ENCODE measurements around the gene DLGAP1.

DLGAP1 gene

GRCh38 chr18:4385876-4386275 is 69.2 kb downstream of the DLGAP1 start:
- no peaks in the 10 kb centered on the region for H3K36me3 ChIP-seq (ENCODE audit: insufficient read depth, low read depth, low read length)
- H3K9me3 ChIP-seq (ENCODE audit: insufficient read depth, low read depth, low read length), result no peaks in the 10 kb centered on the region
- no peaks in the 10 kb centered on the region for H3K27me3 ChIP-seq (ENCODE audit: insufficient read depth, low read length)
- H3K27ac ChIP-seq (ENCODE audit: low read length), result no peak overlapping the region
- H3K4me1 ChIP-seq (ENCODE audit: insufficient read depth, low read length), result no peaks in the 10 kb centered on the region
- H3K9ac ChIP-seq (ENCODE audit: low read depth, low read length), result no peak overlapping the region
- no peak overlapping the region for H3K4me3 ChIP-seq (ENCODE audit: low read length)

GRCh38 chr18:4384932-4385331 is 70.2 kb downstream of the DLGAP1 start:
- Histone ChIP-seq H3K9me3 (ENCODE audit: insufficient read depth, low read depth, low read length) (no peaks in the 10 kb centered on the region), H3K27ac (ENCODE audit: low read length) (no peak overlapping the region), H3K36me3 (ENCODE audit: insufficient read depth, low read depth, low read length) (no peaks in the 10 kb centered on the region), H3K4me1 (ENCODE audit: insufficient read depth, low read length) (no peaks in the 10 kb centered on the region), H3K9ac (ENCODE audit: low read depth, low read length) (no peak overlapping the region), H3K27me3 (ENCODE audit: insufficient read depth, low read length) (no peaks in the 10 kb centered on the region), H3K4me3 (ENCODE audit: low read length) (no peak overlapping the region)

DNA sequence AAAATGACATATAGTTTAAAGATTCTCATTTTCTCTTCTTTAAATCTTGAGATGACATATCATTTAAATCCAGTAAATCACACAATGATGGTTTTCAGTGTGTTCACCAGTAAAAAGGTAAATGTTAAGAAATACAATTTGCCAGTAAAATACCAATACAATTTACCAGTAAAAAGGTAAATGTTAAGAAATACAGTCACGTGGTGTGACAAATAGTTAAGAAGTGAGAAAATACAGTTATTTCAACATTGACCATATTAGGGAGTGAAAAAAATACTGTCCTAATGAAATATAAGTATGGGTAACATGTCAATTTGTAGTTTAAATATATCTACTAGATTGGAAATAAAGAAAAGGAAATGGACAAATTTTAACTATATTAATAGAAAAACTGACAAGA is 80.5 kb downstream of the DLGAP1 start:
- H3K4me3 ChIP-seq (ENCODE audit: low read length), result no peak overlapping the region
- no peaks in the 10 kb centered on the region for H3K36me3 ChIP-seq (ENCODE audit: insufficient read depth, low read depth, low read length)
- no peak overlapping the region for H3K27ac ChIP-seq (ENCODE audit: low read length)
- no peaks in the 10 kb centered on the region for H3K9me3 ChIP-seq (ENCODE audit: insufficient read depth, low read depth, low read length)
- no peaks in the 10 kb centered on the region for H3K27me3 ChIP-seq (ENCODE audit: insufficient read depth, low read length)
- no peak overlapping the region for H3K9ac ChIP-seq (ENCODE audit: low read depth, low read length)
- no peaks in the 10 kb centered on the region; the same call in 1 of the 2 replicates for H3K4me1 ChIP-seq (ENCODE audit: insufficient read depth, low read length)

DNA sequence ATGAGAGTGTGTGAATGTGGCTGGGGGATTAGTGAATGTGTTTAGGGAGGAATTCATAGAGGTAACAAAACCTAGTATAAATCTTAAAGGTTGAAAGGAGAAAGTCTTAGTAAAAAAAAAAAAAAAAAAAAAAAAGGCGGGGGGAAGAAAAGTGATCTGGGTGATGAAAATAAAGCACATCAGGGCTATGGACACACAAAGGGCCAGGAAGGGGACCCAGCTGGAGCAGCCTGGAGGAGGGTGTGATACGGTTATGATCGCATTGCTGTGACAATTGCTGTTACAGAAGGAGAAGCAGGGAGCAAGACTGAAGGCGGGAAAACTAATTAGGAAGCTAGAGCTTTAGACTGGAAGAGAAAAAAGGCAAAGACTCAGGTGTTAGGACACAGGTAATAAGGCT is 85.4 kb downstream of the DLGAP1 start:
- no peak overlapping the region for H3K9ac ChIP-seq (ENCODE audit: low read depth, low read length)
- no peak overlapping the region for H3K27ac ChIP-seq (ENCODE audit: low read length)
- H3K9me3 ChIP-seq (ENCODE audit: insufficient read depth, low read depth, low read length), result no peaks in the 10 kb centered on the region
- no peaks in the 10 kb centered on the region for H3K36me3 ChIP-seq (ENCODE audit: insufficient read depth, low read depth, low read length)
- H3K4me3 ChIP-seq (ENCODE audit: low read length), result no peak overlapping the region
- H3K4me1 ChIP-seq (ENCODE audit: insufficient read depth, low read length), result no peaks in the 10 kb centered on the region
- H3K27me3 ChIP-seq (ENCODE audit: insufficient read depth, low read length), result no peaks in the 10 kb centered on the region

DNA sequence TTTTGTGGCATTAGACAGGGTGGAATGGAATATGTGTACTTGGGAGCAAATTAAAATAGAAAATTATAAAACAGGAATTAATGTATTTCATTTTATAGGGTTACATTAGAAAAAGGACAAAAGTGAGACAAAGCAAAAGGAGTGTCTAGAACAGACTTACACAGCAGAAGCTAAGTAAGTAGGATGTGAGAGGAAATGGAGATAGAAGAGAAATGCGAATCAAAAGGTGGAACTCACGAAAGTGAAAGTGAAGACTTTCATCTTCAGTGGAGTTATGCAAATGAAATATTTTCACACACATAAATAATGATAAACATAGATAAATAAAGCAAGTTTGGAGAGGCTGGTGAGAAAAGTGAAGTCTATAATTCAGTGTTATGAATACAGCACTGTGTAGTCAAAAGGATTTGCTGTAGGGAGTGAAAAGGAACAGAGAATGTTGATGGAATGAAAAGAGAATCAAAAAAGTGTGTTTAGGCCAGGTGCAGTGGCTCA is 94.8 kb downstream of the DLGAP1 start:
- Histone ChIP-seq H3K4me1 (ENCODE audit: insufficient read depth, low read length) (peaks cover 18% of the 10 kb centered on the region), H3K9ac (ENCODE audit: low read depth, low read length) (no peak overlapping the region), H3K36me3 (ENCODE audit: insufficient read depth, low read depth, low read length) (no peaks in the 10 kb centered on the region), H3K4me3 (ENCODE audit: low read length) (no peak overlapping the region), H3K27me3 (ENCODE audit: insufficient read depth, low read length) (no peaks in the 10 kb centered on the region), H3K27ac (ENCODE audit: low read length) (no peak overlapping the region), H3K9me3 (ENCODE audit: insufficient read depth, low read depth, low read length) (no peaks in the 10 kb centered on the region)

GRCh38 chr18:4358618-4359017 is 96.5 kb downstream of the DLGAP1 start:
- Histone ChIP-seq H3K27me3 (ENCODE audit: insufficient read depth, low read length) (no peaks in the 10 kb centered on the region), H3K9ac (ENCODE audit: low read depth, low read length) (no peak overlapping the region), H3K9me3 (ENCODE audit: insufficient read depth, low read depth, low read length) (no peaks in the 10 kb centered on the region), H3K4me1 (ENCODE audit: insufficient read depth, low read length) (peaks cover 32% of the 10 kb centered on the region), H3K4me3 (ENCODE audit: low read length) (0 out of 2 replicates have a peak overlapping the region, but pooled peaks have one; percentile 30), H3K36me3 (ENCODE audit: insufficient read depth, low read depth, low read length) (no peaks in the 10 kb centered on the region), H3K27ac (ENCODE audit: low read length) (no peak overlapping the region)

DNA sequence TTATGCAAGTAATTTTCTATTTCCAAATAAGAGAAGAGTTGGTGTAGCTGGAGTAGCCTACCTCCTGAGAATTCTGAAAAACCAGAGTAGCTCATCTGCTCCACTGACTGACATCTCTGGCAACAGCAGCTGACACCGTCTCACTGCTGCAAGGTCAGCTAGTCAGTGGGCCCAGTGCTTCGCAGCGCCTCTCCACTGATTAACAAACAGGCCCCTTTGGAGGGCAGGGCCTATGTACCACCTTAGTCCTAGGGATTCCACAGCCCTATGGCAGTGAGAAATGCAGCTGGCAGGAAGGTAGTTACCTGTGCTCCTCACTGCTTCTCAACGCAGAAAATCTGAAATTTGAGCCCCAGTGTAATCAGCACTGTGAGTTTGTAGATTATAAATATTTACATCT is 97.5 kb downstream of the DLGAP1 start:
- Histone ChIP-seq H3K9me3 (ENCODE audit: insufficient read depth, low read depth, low read length) (no peaks in the 10 kb centered on the region), H3K9ac (ENCODE audit: low read depth, low read length) (no peak overlapping the region), H3K27me3 (ENCODE audit: insufficient read depth, low read length) (no peaks in the 10 kb centered on the region), H3K4me3 (ENCODE audit: low read length) (no peak overlapping the region), H3K27ac (ENCODE audit: low read length) (no peak overlapping the region), H3K36me3 (ENCODE audit: insufficient read depth, low read depth, low read length) (no peaks in the 10 kb centered on the region), H3K4me1 (ENCODE audit: insufficient read depth, low read length) (peaks cover 40% of the 10 kb centered on the region)

DNA sequence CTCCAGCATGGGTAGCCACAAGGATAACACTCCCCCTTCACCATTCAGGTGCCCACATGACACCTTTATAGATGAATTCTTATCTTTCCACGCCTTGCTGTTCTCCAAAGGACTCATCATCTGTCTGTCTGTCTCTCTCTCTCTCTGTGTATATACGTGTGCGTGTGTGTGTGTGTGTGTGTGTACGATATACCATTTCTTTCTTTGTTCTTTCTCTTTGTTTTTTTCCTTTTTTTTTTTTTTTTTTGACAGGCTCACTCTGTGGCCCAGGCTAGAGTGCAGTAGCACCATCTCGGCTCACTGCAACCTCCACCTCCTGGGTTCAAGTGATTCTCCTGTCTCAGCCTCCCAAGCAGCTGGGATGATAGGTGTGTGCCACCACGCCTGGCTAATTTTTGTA is 98.2 kb downstream of the DLGAP1 start:
- Histone ChIP-seq H3K27ac (ENCODE audit: low read length) (no peak overlapping the region), H3K9me3 (ENCODE audit: insufficient read depth, low read depth, low read length) (no peaks in the 10 kb centered on the region), H3K4me1 (ENCODE audit: insufficient read depth, low read length) (peaks cover 47% of the 10 kb centered on the region), H3K4me3 (ENCODE audit: low read length) (no peak overlapping the region), H3K9ac (ENCODE audit: low read depth, low read length) (no peak overlapping the region), H3K27me3 (ENCODE audit: insufficient read depth, low read length) (no peaks in the 10 kb centered on the region), H3K36me3 (ENCODE audit: insufficient read depth, low read depth, low read length) (no peaks in the 10 kb centered on the region)

DNA sequence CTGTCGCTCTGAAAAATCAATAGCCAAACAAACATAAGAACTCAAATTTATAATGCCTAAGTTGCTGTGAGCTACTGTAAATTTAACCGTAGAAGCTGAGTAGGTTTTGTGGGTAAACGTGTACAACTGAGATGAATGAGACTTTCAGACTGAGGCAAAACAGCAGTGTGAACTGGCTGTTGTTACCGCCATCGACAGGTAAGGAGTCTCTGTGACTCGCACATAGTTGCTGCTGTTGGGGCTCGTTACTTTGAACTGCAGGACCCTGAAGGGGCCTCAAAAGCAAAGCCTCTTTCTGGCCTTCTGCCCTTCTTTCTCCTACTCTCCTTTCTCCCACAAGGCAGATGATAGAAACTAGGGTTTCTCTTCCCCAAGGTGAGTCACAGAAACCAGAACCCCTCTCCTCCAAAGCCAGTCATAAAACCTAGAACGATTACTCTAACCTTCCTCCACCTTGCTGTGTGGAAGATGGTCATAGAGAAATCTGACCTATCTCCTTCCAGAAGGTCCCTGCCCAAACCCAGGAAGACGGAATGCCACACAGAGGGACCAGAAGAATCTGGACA is 101.2 kb downstream of the DLGAP1 start:
- Histone ChIP-seq H3K9me3 (ENCODE audit: insufficient read depth, low read depth, low read length) (no peaks in the 10 kb centered on the region), H3K27ac (ENCODE audit: low read length) (no peak overlapping the region), H3K9ac (ENCODE audit: low read depth, low read length) (no peak overlapping the region), H3K36me3 (ENCODE audit: insufficient read depth, low read depth, low read length) (no peaks in the 10 kb centered on the region), H3K4me1 (ENCODE audit: insufficient read depth, low read length) (peaks cover 43% of the 10 kb centered on the region), H3K27me3 (ENCODE audit: insufficient read depth, low read length) (no peaks in the 10 kb centered on the region), H3K4me3 (ENCODE audit: low read length) (no peak overlapping the region)

DNA sequence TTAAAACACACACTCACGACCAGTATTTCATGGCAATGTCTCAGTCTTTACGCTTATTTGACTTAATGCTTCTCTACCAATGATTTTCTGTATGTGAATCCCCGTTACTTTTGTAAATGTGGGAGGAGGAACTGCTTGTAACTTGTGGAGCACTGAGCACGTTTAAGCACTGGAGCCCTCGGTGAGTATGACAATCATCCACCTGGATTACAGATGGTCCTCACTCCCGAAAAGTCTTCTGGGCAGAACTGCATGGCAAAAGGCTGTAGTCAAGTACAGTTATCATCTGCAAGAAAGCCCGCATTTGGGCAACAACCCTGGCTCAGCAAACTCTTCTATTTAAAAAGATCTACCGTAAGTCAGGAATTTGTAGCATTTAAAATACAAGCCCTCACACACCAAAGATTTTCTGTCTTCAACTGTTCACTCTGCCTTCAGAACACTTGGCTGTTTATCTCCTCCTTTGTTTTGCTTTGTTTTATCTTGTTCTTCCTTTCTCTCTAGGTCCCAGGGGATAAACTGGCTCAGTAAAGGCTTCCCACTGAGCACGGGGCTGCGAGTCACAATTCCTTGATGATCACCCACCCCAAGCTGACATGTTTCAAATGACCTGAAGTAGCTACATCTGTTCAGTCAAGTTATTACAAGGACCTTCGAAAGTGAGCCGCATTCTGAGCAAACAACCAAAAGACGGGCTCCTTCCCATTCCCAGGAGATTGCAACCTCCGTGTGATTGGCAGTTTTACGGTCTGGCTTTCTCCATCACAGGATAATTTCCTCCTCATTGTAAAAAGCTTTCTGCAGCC is 102.2 kb downstream of the DLGAP1 start:
- H3K27me3 ChIP-seq (ENCODE audit: insufficient read depth, low read length), result no peaks in the 10 kb centered on the region
- no peak overlapping the region for H3K27ac ChIP-seq (ENCODE audit: low read length)
- no peaks in the 10 kb centered on the region for H3K9me3 ChIP-seq (ENCODE audit: insufficient read depth, low read depth, low read length)
- H3K4me3 ChIP-seq (ENCODE audit: low read length), result peak overlapping the region; percentile 1; the same call in 1 of the 2 replicates
- no peak overlapping the region for H3K9ac ChIP-seq (ENCODE audit: low read depth, low read length)
- no peaks in the 10 kb centered on the region for H3K36me3 ChIP-seq (ENCODE audit: insufficient read depth, low read depth, low read length)
- H3K4me1 ChIP-seq (ENCODE audit: insufficient read depth, low read length), result peaks cover 36% of the 10 kb centered on the region

- Histone ChIP-seq H3K27me3 (ENCODE audit: insufficient read depth, low read length) (no peaks in the 10 kb centered on the region), H3K4me1 (ENCODE audit: insufficient read depth, low read length) (peaks cover 29% of the 10 kb centered on the region), H3K9me3 (ENCODE audit: insufficient read depth, low read depth, low read length) (no peaks in the 10 kb centered on the region), H3K4me3 (ENCODE audit: low read length) (no peak overlapping the region), H3K27ac (ENCODE audit: low read length) (no peak overlapping the region), H3K9ac (ENCODE audit: low read depth, low read length) (no peak overlapping the region), H3K36me3 (ENCODE audit: insufficient read depth, low read depth, low read length) (no peaks in the 10 kb centered on the region)
These were observed 104.1 kb downstream of the DLGAP1 start for GRCh38 chr18:4351005-4351404.

GRCh38 chr18:4335386-4335785 is 119.7 kb downstream of the DLGAP1 start:
- no peak overlapping the region for H3K27ac ChIP-seq (ENCODE audit: low read length)
- H3K4me3 ChIP-seq (ENCODE audit: low read length), result no peak overlapping the region
- H3K36me3 ChIP-seq (ENCODE audit: insufficient read depth, low read depth, low read length), result no peaks in the 10 kb centered on the region
- no peak overlapping the region for H3K9ac ChIP-seq (ENCODE audit: low read depth, low read length)
- no peaks in the 10 kb centered on the region for H3K27me3 ChIP-seq (ENCODE audit: insufficient read depth, low read length)
- no peaks in the 10 kb centered on the region for H3K9me3 ChIP-seq (ENCODE audit: insufficient read depth, low read depth, low read length)
- H3K4me1 ChIP-seq (ENCODE audit: insufficient read depth, low read length), result peaks cover 27% of the 10 kb centered on the region; the same call in 1 of the 2 replicates
